ENCODE data around the gene ARHGAP4. TPM values are rescaled to one million over a fixed set of nuclear protein-coding genes. Genes with fewer than 3 reads are reported as not detected.

The ARHGAP4 gene
- total RNA-seq, 1 donor from 2014 or later: 3.1 TPM

DNA sequence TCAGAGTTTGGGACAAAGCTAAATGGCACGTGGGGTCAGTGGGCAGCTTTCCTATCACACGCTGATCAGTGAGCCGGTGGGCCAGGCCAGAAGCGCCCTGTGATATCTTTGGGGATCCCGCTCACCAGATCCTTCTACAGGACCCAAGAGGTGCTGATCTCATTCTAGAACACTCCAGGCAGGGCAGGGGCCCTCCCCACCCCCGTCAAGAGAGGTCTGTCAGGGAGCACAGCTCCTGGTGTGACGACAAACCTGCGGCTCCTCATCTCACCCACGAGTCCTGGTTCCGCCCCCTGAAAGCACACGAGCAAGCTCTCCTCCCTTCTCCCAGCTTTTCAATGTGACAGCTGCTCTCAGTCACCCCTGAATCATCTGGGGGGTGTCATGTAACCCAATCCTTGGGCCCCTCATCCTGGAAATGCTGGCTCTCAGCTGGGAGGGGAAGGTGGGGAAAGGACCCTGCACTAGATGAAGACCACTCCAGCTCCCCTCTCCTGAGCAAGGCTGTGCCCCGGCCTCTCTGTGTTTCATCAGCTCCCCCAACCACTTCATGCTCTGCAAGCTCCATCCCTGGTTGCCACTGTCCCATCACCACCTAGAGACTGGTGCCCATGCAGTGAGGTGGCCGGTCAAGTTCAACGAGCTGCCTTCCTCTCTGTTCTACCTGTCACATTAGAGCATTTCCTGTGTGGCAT lies 40.9 kb upstream of the ARHGAP4 start:
- Mint-ChIP-seq H3K27me3 (ENCODE audit: low read depth) (no peaks in the 10 kb centered on the region), H3K36me3 (ENCODE audit: low read depth) (peaks cover 3% of the 10 kb centered on the region), H3K4me1 (ENCODE audit: low read depth) (peaks cover 39% of the 10 kb centered on the region), H3K27ac (ENCODE audit: unreplicated experiment) (peak overlapping the region; percentile 100), H3K9me3 (ENCODE audit: low read depth) (no peaks in the 10 kb centered on the region), H3K4me3 (ENCODE audit: unreplicated experiment) (no peak overlapping the region)
- DNase-seq (ENCODE audit: low spot score): no peak
- TF ChIP-seq, protein P1, sequence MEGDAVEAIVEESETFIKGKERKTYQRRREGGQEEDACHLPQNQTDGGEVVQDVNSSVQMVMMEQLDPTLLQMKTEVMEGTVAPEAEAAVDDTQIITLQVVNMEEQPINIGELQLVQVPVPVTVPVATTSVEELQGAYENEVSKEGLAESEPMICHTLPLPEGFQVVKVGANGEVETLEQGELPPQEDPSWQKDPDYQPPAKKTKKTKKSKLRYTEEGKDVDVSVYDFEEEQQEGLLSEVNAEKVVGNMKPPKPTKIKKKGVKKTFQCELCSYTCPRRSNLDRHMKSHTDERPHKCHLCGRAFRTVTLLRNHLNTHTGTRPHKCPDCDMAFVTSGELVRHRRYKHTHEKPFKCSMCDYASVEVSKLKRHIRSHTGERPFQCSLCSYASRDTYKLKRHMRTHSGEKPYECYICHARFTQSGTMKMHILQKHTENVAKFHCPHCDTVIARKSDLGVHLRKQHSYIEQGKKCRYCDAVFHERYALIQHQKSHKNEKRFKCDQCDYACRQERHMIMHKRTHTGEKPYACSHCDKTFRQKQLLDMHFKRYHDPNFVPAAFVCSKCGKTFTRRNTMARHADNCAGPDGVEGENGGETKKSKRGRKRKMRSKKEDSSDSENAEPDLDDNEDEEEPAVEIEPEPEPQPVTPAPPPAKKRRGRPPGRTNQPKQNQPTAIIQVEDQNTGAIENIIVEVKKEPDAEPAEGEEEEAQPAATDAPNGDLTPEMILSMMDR (IDR thresholded peaks at IDR 0.05): no peak

DNA sequence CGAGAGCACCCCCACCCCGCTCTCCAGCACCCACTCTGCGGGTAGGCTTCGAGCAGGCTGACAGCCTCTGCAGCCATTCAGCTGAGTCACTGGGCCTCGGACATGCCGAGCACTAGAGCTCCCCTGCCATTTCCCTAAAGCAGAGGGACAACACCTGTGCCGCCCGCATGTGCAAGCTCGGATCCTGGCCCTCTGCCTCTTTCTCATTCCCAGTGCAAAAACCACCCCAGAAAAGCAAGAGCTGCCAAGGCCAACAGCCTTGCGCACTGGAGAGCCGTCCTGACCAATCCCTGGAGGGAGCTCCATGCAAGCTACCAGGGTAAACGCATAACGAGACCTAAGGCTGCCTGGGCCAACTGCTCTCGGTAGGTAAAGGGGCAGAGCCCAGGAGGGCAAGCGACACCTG lies 40.2 kb upstream of the ARHGAP4 start:
- TF ChIP-seq, protein P1 (IDR thresholded peaks at IDR 0.05): no peak
- Mint-ChIP-seq H3K36me3 (ENCODE audit: low read depth) (peaks cover 4% of the 10 kb centered on the region), H3K4me3 (ENCODE audit: unreplicated experiment) (no peak overlapping the region), H3K4me1 (ENCODE audit: low read depth) (peaks cover 39% of the 10 kb centered on the region), H3K27ac (ENCODE audit: unreplicated experiment) (peak overlapping the region; percentile 41), H3K9me3 (ENCODE audit: low read depth) (no peaks in the 10 kb centered on the region), H3K27me3 (ENCODE audit: low read depth) (no peaks in the 10 kb centered on the region)
- DNase-seq (ENCODE audit: low spot score): no peak

DNA sequence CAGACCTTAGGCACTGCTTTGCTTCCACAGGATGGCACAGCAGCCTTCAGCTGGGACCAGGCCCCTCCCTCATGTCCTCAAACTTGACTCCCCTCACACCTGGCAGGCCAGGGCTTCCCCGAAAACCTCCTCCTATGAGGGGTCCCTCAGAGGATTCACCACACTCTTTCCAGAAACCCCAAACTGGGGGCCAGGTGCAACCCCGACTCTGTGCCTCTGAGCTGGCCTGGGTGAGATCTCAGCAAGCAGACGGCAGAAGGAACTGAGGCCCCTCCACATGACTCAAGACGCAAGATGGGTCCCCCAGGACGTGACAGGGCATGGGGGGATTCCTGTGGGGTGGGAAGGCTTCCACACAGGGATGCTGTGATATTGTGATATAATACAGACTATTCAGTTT lies 39.3 kb upstream of the ARHGAP4 start:
- H3K4me1 Mint-ChIP-seq (ENCODE audit: low read depth): peaks cover 39% of the 10 kb centered on the region
- H3K4me3 Mint-ChIP-seq (ENCODE audit: unreplicated experiment): no peak overlapping the region
- no peaks in the 10 kb centered on the region for H3K27me3 Mint-ChIP-seq (ENCODE audit: low read depth)
- H3K36me3 Mint-ChIP-seq (ENCODE audit: low read depth): peaks cover 11% of the 10 kb centered on the region
- no peaks in the 10 kb centered on the region for H3K9me3 Mint-ChIP-seq (ENCODE audit: low read depth)
- H3K27ac Mint-ChIP-seq (ENCODE audit: unreplicated experiment): no peak overlapping the region
- no peak for DNase-seq (ENCODE audit: low spot score)
- TF ChIP-seq, protein P1 (IDR thresholded peaks at IDR 0.05): no peak

DNA sequence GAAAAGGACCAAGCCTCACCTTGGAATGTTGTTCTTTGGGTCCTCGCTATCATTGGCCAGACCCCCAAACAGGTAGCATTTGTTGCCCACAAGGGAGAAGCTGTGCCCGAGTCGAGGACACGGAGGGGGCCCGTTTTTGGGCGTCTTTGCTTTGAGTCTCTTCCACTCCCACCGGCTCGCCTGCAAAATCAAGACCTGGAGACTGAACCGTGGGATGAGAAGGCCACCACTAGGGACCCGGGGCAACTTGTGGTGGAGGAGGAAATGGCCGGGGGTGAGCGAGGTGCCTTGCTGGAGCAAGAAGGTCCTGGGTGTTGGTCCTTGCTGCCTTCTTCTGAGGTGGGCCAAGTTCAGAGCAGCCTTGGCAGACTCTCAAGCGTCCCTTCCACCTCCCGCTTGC lies 38.0 kb upstream of the ARHGAP4 start:
- Mint-ChIP-seq H3K27me3 (ENCODE audit: low read depth) (no peaks in the 10 kb centered on the region), H3K9me3 (ENCODE audit: low read depth) (no peaks in the 10 kb centered on the region), H3K36me3 (ENCODE audit: low read depth) (peaks cover 16% of the 10 kb centered on the region), H3K27ac (ENCODE audit: unreplicated experiment) (no peak overlapping the region), H3K4me1 (ENCODE audit: low read depth) (peaks cover 33% of the 10 kb centered on the region), H3K4me3 (ENCODE audit: unreplicated experiment) (no peak overlapping the region)
- no peak for DNase-seq (ENCODE audit: low spot score)
- TF ChIP-seq, protein P1 (IDR thresholded peaks at IDR 0.05): no peak

DNA sequence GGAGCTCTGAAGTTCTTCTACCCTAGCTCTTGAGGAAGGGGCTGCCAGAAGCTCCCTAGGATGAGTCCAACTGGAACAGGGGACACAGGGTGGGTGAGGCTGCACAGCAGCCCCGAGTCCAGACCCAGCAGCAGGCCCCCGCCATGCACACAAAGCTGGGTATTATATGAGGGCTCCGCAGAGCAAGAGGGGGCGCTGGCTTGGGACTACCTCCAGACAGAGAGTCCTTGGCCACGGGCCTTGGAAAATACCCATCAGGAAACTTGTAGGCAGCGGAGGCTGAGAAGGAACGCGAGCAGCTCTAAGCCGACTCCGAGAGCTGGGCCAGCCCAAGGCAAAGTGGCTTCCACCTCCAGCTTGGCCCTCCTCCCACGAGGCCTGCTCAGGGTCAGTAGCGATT lies 37.5 kb upstream of the ARHGAP4 start:
- Mint-ChIP-seq H3K4me1 (ENCODE audit: low read depth) (peaks cover 27% of the 10 kb centered on the region), H3K4me3 (ENCODE audit: unreplicated experiment) (no peak overlapping the region), H3K27ac (ENCODE audit: unreplicated experiment) (no peak overlapping the region), H3K36me3 (ENCODE audit: low read depth) (peaks cover 16% of the 10 kb centered on the region), H3K9me3 (ENCODE audit: low read depth) (no peaks in the 10 kb centered on the region), H3K27me3 (ENCODE audit: low read depth) (no peaks in the 10 kb centered on the region)
- no peak for DNase-seq (ENCODE audit: low spot score)
- TF ChIP-seq, protein P1 (IDR thresholded peaks at IDR 0.05): no peak

Measured in chondrocyte (in vitro differentiated cells).